ENCODE measurements around the gene CMTR2.

CMTR2 gene

GRCh38 chr16:71263582-71263981 lies 25.6 kb downstream of the CMTR2 start:
- TF ChIP-seq CTCF (IDR thresholded peaks at IDR 0.05; ENCODE audit: control extremely low read depth, extremely low read depth, low read depth, missing control alignments) = no peak
- DNase-seq (ENCODE audit: extremely low spot score) = no peak
- POLR2A ChIA-PET = no interaction called here
- CTCF ChIA-PET = no interaction called here

GRCh38 chr16:71262391-71262790 lies 26.8 kb downstream of the CMTR2 start:
- POLR2A ChIA-PET = no interaction called here
- no peak for TF ChIP-seq CTCF (IDR thresholded peaks at IDR 0.05; ENCODE audit: control extremely low read depth, extremely low read depth, low read depth, missing control alignments)
- DNase-seq (ENCODE audit: extremely low spot score) = no peak
- CTCF ChIA-PET = no interaction called here

- no peak for DNase-seq (ENCODE audit: extremely low spot score)
- ChIA-PET CTCF (interaction anchor here (0.8 kb wide), 1 partner anchor 10 kb away, joined by 3 read pairs; no protein-coding TSS in a partner anchor), POLR2A (no interaction called here)
- TF ChIP-seq CTCF (IDR thresholded peaks at IDR 0.05; ENCODE audit: control extremely low read depth, extremely low read depth, low read depth, missing control alignments) = no peak
Observed at GRCh38 chr16:71260995-71261394, 28.2 kb downstream of the CMTR2 start.

GRCh38 chr16:71259086-71259485 lies 30.1 kb downstream of the CMTR2 start:
- CTCF ChIA-PET = interaction anchor here (0.9 kb wide), 1 partner anchor 10 kb away, joined by 3 read pairs; no protein-coding TSS in a partner anchor
- no peak for DNase-seq (ENCODE audit: extremely low spot score)
- POLR2A ChIA-PET = no interaction called here
- no peak for TF ChIP-seq CTCF (IDR thresholded peaks at IDR 0.05; ENCODE audit: control extremely low read depth, extremely low read depth, low read depth, missing control alignments)

- ChIA-PET CTCF (interaction anchor here (1.5 kb wide), 1 partner anchor 99 kb away, joined by 4 read pairs; no protein-coding TSS in a partner anchor), POLR2A (no interaction called here)
- no peak for TF ChIP-seq CTCF (IDR thresholded peaks at IDR 0.05; ENCODE audit: control extremely low read depth, extremely low read depth, low read depth, missing control alignments)
- DNase-seq (ENCODE audit: extremely low spot score) = no peak
Observed at GRCh38 chr16:71258372-71258771, 30.8 kb downstream of the CMTR2 start.

- no peak for TF ChIP-seq CTCF (IDR thresholded peaks at IDR 0.05; ENCODE audit: control extremely low read depth, extremely low read depth, low read depth, missing control alignments)
- no peak for DNase-seq (ENCODE audit: extremely low spot score)
- ChIA-PET POLR2A (no interaction called here), CTCF (interaction anchor here (1.5 kb wide), 1 partner anchor 100 kb away, joined by 4 read pairs; no protein-coding TSS in a partner anchor)
Observed at GRCh38 chr16:71257768-71258167, 31.4 kb downstream of the CMTR2 start.

- ChIA-PET CTCF (no interaction called here), POLR2A (no interaction called here)
- DNase-seq (ENCODE audit: extremely low spot score) = no peak
- TF ChIP-seq CTCF (IDR thresholded peaks at IDR 0.05; ENCODE audit: control extremely low read depth, extremely low read depth, low read depth, missing control alignments) = no peak
Observed at GRCh38 chr16:71255721-71256120, 33.5 kb downstream of the CMTR2 start.
